ENCODE results near the gene EPS15. TPM values are rescaled to one million over a fixed set of nuclear protein-coding genes. Genes with fewer than 3 reads are reported as not detected.
A peak's percentile ranks its signal among the peaks of the same experiment; 100 is the strongest.
"Not testable (repeated sequence)": the region's sequence is repeated elsewhere in the genome, so short reads cannot be mapped to it uniquely, and the experiment has no call there.

EPS15 gene
- total RNA-seq, 1 experiment from 2014 or later = 26.3 TPM

DNA sequence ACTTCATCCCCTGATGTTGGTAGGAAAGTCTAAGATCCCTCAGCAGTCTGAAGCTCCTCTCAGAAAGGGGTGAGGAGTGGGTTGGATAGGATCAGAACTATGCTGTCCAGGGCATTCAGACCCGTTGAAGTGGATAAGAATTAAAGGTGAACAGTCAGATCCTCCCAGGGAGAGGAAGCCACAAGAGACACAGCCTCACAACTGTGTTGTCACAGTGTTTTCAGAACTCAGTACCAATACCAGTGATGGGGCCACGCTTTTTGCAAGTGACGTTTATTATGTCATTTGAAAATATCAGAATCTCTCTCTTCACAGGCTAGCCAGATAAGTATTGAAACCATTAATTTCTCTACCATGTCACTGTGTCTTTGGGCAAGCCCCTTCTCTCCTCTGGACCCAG is 15.4 kb upstream of the EPS15 start:
- BruUV-seq (replicated peaks) = no TSS peak
- H3K4me2 ChIP-seq (ENCODE audit: low read length) = no peak overlapping the region
- CTCF ChIA-PET = no interaction called here
- POLR2A ChIA-PET (ENCODE audit: unreplicated experiment) = no interaction called here
- intact Hi-C loops (cut with micrococcal nuclease) = loop anchor here (2.0 kb wide), 1 partner anchor 14 kb away; no protein-coding TSS in a partner anchor
- H3K4me1 ChIP-seq (ENCODE audit: insufficient read depth, low read length) = peaks cover 16% of the 10 kb centered on the region
- no peak overlapping the region for H3K9ac ChIP-seq (ENCODE audit: low read length)
- TF ChIP-seq EZH2phosphoT487 (IDR thresholded peaks at IDR 0.05; ENCODE audit: borderline replicate concordance, low read length) (no peak), EZH2 (IDR thresholded peaks at IDR 0.05; ENCODE audit: low read length, unreplicated experiment) (no peak)
- ATAC-seq = peak; percentile 31
- no peaks in the 10 kb centered on the region for H3K9me3 ChIP-seq (ENCODE audit: low read length)
- no peaks in the 10 kb centered on the region for H3F3A ChIP-seq (ENCODE audit: low read length, unreplicated experiment)
- H3K4me3 ChIP-seq (ENCODE audit: low read length) = no peak overlapping the region
- DNase-seq = no peak
- no peaks in the 10 kb centered on the region for H3K27me3 ChIP-seq (ENCODE audit: low read length)
- H4K20me1 ChIP-seq (ENCODE audit: low read length) = no peaks in the 10 kb centered on the region
- no peak overlapping the region for H3K27ac ChIP-seq (ENCODE audit: low read length)
- H3K9me2 ChIP-seq (replicated peaks; ENCODE audit: low read length) = no peaks in the 10 kb centered on the region
- no peaks in the 10 kb centered on the region for H3K79me2 ChIP-seq (ENCODE audit: low read length)
- H2AFZ ChIP-seq (ENCODE audit: low read length) = peak overlapping the region; percentile 19; the same call in 1 of the 2 replicates
- no peaks in the 10 kb centered on the region for H3K36me3 ChIP-seq (ENCODE audit: low read depth, low read length)

DNA sequence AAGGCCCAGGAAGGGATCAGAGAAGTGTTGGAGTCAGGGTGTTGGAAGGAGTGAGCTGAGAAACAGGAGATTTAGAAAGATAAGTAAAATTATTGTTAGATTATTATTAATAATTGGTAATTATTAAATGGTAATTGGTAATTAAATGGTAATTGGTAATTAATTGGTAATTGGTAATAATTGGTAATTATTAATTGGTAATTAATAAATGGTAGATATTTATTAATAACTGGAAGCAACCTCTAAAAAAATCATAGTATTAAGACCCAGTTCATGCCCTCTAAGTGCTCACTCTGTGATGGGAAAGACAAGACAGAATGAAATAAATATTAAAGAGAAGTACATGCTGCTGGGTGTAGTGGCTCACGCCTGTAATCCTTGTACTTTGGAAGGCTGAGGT is 13.8 kb upstream of the EPS15 start:
- DNase-seq (no peak), ATAC-seq (no peak)
- BruUV-seq (replicated peaks) = no TSS peak
- Histone ChIP-seq H3K9me3 (ENCODE audit: low read length) (no peaks in the 10 kb centered on the region), H3K4me3 (ENCODE audit: low read length) (no peak overlapping the region), H3F3A (ENCODE audit: low read length, unreplicated experiment) (no peaks in the 10 kb centered on the region), H2AFZ (ENCODE audit: low read length) (no peak overlapping the region), H3K79me2 (ENCODE audit: low read length) (no peaks in the 10 kb centered on the region), H3K9me2 (replicated peaks; ENCODE audit: low read length) (no peaks in the 10 kb centered on the region), H3K4me1 (ENCODE audit: insufficient read depth, low read length) (peaks cover 3% of the 10 kb centered on the region; the same call in 1 of the 2 replicates), H3K27ac (ENCODE audit: low read length) (no peak overlapping the region), H4K20me1 (ENCODE audit: low read length) (no peaks in the 10 kb centered on the region), H3K4me2 (ENCODE audit: low read length) (no peak overlapping the region), H3K27me3 (ENCODE audit: low read length) (no peaks in the 10 kb centered on the region), H3K9ac (ENCODE audit: low read length) (no peak overlapping the region), H3K36me3 (ENCODE audit: low read depth, low read length) (no peaks in the 10 kb centered on the region)
- CTCF ChIA-PET = no interaction called here
- intact Hi-C loops (cut with micrococcal nuclease) = no loop called here
- TF ChIP-seq CTCF (conservative IDR thresholded peaks at IDR 0.05; ENCODE audit: low read depth, low read length) (no peak), EZH2 (IDR thresholded peaks at IDR 0.05; ENCODE audit: low read length, unreplicated experiment) (no peak), EZH2phosphoT487 (IDR thresholded peaks at IDR 0.05; ENCODE audit: borderline replicate concordance, low read length) (no peak)
- POLR2A ChIA-PET (ENCODE audit: unreplicated experiment) = no interaction called here

DNA sequence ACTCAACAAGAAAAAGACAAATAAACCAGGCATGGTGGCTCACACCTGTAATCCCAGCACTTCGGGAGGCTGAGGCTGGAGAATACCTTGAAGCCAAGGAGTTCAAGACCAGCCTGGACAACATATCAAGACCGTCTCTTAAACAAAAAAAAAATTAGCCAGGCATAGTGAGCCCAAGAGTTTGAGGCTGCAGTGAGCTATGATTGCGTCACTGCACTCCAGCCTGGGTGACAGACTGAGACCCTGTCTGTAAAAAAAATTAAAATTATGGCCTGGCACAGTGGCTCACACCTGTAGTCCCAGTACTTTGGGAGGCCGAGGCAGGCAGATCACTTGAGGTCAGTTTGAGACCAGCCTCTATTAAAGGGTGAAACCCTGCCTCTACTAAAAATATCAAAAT is 11.4 kb upstream of the EPS15 start:
- H3K4me1 ChIP-seq (ENCODE audit: insufficient read depth, low read length); H3K9me3 ChIP-seq (ENCODE audit: low read length); H2AFZ ChIP-seq (ENCODE audit: low read length); H3K9me2 ChIP-seq (replicated peaks; ENCODE audit: low read length); CTCF ChIA-PET; H3K9ac ChIP-seq (ENCODE audit: low read length); H3K79me2 ChIP-seq (ENCODE audit: low read length); H3K36me3 ChIP-seq (ENCODE audit: low read depth, low read length); H3K4me3 ChIP-seq (ENCODE audit: low read length); BruUV-seq (replicated peaks); H3F3A ChIP-seq (ENCODE audit: low read length, unreplicated experiment); POLR2A ChIA-PET (ENCODE audit: unreplicated experiment); H3K4me2 ChIP-seq (ENCODE audit: low read length); H4K20me1 ChIP-seq (ENCODE audit: low read length); ATAC-seq; intact Hi-C loops (cut with micrococcal nuclease); H3K27me3 ChIP-seq (ENCODE audit: low read length); DNase-seq; H3K27ac ChIP-seq (ENCODE audit: low read length): not testable (repeated sequence)

- TF ChIP-seq EZH2 (IDR thresholded peaks at IDR 0.05; ENCODE audit: low read length, unreplicated experiment) (no peak), EZH2phosphoT487 (IDR thresholded peaks at IDR 0.05; ENCODE audit: borderline replicate concordance, low read length) (no peak), CTCF (conservative IDR thresholded peaks at IDR 0.05; ENCODE audit: low read depth, low read length) (no peak)
- intact Hi-C loops (cut with micrococcal nuclease) = no loop called here
- no peaks in the 10 kb centered on the region for H3K79me2 ChIP-seq (ENCODE audit: low read length)
- H3F3A ChIP-seq (ENCODE audit: low read length, unreplicated experiment) = no peaks in the 10 kb centered on the region
- H4K20me1 ChIP-seq (ENCODE audit: low read length) = no peaks in the 10 kb centered on the region
- DNase-seq (no peak), ATAC-seq (no peak)
- no peak overlapping the region for H3K9ac ChIP-seq (ENCODE audit: low read length)
- H3K4me1 ChIP-seq (ENCODE audit: insufficient read depth, low read length) = no peaks in the 10 kb centered on the region
- H3K27ac ChIP-seq (ENCODE audit: low read length) = no peak overlapping the region
- H2AFZ ChIP-seq (ENCODE audit: low read length) = no peak overlapping the region
- no peak overlapping the region for H3K4me2 ChIP-seq (ENCODE audit: low read length)
- no peaks in the 10 kb centered on the region for H3K9me3 ChIP-seq (ENCODE audit: low read length)
- CTCF ChIA-PET = no interaction called here
- POLR2A ChIA-PET (ENCODE audit: unreplicated experiment) = no interaction called here
- H3K27me3 ChIP-seq (ENCODE audit: low read length) = no peaks in the 10 kb centered on the region
- no TSS peak for BruUV-seq (replicated peaks)
- H3K4me3 ChIP-seq (ENCODE audit: low read length) = no peak overlapping the region
- H3K36me3 ChIP-seq (ENCODE audit: low read depth, low read length) = no peaks in the 10 kb centered on the region
- H3K9me2 ChIP-seq (replicated peaks; ENCODE audit: low read length) = no peaks in the 10 kb centered on the region
Observed at GRCh38 chr1:51527144-51527543, 8.1 kb upstream of the EPS15 start.
